Measurements from ENCODE around the gene SPEG.

SPEG gene

DNA sequence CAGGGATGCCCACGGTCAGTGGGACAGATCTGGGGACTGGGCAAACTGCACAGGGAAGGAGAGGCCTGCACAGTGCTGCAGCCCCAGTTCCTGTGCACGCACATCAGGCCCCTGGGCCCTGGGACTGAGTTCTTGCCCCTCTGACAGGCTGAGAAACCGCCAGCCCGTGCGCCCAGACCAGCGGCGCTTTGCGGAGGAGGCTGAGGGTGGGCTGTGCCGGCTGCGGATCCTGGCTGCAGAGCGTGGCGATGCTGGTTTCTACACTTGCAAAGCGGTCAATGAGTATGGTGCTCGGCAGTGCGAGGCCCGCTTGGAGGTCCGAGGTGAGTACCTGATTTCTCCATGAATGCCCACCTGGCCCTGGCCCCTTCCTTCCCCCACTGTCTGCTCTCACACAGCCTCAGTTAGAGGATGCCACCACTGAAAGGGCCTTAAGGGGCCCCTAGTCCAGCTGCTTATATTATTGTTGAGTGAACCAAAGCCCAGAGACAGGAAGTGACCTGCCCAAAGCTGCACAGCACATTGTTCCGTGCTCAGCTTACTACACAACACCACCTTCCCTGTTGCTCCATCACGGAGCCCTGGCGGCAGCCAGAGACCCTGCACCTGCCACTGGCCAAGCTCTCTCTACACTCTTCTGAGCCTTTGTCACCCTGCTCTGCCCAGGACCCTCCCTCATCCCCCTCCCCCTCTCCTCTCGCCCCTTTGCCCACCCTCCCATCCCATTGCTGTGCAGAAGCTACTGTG is 29.8 kb downstream of the SPEG start:
- DNase-seq = no peak

DNA sequence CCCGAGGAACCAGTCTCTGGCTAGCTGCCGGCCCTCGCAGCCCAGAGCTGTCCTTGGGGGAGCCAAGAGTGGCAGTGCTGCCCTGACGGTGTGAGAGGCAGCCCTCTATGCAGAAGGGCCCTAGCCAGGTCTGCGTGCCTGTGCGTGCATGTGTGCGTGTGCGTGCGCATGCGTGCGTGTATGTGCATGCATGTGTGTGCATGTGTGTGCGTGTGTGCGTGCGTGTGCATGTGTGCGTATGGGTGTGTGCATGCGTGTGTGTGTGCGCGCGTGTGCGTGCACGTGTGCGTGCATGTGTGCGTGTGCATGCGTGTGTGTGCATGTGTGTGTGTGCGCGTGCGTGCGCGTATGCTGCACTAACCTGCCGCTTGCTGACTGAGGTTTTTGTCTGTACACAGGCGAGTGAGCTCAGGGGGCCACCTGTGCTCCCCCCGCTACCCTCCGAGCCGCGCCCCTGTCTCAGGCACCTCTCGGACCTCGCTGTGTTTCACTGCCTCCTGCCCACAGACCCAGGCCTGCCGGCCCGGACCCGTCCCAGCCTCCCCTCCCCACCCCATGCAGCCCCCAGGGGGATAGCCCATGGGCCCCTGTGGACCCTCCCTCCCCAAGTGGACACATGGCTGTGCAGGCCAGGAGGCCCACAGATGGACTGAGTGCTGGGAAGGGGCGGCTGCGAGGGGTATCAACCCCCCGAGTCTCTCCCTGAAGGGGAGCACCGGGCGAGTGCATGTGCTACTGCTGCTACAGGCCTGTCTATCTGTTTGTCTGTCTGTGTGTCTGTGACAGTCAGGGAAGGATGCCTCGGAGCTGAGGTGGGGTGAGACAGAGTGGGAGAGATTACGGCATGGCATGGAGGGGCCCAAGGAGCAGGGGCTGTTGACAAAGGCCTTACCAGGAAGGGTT is 31.3 kb downstream of the SPEG start:
- no peak for DNase-seq

DNA sequence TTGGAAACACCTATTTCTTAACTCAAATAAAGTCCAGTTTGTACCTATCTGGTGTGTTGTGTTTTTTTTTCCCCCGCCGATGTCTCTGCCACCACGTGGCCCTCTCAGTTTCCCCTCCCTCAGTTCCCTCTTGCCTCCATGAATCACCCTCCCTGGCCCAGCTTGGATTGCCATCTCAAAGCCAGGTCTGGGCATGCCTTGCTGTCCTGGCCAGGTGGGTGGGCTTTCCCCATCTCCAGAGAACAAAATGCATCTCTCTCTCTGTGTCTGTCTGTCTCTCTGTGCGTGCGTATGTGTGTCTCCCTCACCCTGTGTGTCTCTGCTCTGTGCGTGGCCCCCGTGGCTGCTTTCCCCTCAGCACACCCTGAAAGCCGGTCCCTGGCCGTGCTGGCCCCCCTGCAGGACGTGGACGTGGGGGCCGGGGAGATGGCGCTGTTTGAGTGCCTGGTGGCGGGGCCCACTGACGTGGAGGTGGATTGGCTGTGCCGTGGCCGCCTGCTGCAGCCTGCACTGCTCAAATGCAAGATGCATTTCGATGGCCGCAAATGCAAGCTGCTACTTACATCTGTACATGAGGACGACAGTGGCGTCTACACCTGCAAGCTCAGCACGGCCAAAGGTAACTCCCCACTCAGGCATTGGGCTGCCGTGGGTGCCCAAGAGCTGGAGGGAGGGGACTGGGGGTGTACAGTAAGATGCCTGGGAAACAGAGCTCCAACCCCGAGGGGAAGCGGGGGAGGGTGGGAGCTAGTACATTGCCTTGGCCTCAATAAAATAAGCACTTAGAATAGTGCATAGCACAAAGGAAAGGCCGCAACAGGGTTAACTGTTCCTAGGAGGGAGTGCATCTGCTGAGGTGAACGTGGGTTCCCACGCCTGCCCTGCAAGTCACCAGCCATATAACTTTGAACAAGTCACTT is 32.4 kb downstream of the SPEG start:
- DNase-seq = no peak

DNA sequence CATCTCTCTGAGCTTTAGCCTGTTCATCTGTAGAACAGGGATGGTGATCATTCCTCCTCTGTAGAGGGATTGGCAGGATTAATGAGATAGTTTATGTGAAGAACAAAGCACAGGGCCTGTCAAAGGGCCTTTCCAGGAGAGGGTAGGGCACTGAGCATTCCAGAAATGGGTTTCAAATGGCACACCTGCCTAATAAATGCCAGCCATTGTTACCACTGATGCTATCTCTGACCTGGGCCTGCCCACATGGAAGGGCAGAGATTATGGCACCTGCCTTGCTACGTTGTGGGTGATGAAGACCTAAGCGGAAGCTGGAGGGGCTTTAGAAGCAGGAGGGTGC is 33.1 kb downstream of the SPEG start:
- no peak for DNase-seq

DNA sequence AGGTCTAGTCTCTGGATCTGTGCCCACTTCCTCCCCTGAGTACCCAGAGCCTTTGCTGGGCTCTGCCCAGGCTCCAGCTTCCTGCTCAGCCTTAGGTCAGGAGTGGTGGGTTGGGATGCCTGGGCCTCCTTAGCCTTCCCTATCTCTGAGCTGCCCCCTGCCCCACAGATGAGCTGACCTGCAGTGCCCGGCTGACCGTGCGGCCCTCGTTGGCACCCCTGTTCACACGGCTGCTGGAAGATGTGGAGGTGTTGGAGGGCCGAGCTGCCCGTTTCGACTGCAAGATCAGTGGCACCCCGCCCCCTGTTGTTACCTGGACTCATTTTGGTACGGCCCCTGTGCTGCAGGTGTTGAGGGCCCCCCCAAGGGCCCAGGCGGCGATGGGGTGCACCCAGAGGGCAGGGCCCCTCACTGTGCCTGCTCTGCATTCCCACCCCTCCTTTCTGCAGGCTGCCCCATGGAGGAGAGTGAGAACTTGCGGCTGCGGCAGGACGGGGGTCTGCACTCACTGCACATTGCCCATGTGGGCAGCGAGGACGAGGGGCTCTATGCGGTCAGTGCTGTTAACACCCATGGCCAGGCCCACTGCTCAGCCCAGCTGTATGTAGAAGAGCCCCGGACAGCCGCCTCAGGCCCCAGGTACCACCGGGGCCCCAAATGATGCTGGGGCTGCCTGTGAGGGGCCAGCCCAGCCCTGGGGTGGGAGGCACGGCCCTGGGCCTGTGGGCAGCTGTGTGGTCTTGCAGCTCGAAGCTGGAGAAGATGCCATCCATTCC is 34.0 kb downstream of the SPEG start:
- no peak for DNase-seq

DNA sequence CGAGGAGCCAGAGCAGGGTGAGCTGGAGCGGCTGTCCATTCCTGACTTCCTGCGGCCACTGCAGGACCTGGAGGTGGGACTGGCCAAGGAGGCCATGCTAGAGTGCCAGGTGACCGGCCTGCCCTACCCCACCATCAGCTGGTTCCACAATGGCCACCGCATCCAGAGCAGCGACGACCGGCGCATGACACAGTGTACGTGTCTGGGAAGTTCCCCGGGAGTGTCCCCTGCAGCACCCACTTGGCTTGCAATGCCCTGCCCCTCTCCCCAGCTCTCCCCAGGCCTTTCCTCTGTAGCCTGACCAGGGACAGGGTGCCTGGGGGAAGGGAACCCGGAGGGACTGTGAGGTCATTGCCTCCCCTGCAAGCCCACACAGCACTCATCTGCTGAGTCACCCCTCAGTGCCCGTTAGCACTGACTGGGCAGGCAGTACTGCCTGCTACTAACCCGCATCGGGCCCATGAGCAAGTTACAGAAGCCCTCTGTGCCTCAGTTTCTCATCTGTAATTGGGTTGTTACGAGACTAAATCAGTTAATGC is 34.6 kb downstream of the SPEG start:
- DNase-seq = no peak

DNA sequence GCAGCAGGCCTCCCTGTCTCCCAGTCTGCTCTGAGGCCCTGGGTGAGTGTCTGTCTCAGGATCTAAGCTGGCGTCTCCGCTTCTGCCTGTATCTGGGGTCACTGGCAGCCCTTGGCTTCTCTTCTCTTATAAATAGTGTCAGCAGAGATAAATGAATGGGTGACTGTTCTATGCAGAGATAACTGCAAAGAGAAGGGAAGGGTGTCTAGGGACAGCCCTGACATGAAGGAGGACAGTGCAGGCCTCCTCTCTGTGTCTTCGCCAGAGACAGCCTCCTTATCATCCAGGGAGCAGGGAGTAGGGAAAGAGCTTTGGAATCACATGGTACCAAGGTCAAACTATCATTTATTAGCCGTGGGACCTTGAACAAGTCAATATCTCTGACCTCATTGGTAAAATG is 35.8 kb downstream of the SPEG start:
- DNase-seq = no peak

DNA sequence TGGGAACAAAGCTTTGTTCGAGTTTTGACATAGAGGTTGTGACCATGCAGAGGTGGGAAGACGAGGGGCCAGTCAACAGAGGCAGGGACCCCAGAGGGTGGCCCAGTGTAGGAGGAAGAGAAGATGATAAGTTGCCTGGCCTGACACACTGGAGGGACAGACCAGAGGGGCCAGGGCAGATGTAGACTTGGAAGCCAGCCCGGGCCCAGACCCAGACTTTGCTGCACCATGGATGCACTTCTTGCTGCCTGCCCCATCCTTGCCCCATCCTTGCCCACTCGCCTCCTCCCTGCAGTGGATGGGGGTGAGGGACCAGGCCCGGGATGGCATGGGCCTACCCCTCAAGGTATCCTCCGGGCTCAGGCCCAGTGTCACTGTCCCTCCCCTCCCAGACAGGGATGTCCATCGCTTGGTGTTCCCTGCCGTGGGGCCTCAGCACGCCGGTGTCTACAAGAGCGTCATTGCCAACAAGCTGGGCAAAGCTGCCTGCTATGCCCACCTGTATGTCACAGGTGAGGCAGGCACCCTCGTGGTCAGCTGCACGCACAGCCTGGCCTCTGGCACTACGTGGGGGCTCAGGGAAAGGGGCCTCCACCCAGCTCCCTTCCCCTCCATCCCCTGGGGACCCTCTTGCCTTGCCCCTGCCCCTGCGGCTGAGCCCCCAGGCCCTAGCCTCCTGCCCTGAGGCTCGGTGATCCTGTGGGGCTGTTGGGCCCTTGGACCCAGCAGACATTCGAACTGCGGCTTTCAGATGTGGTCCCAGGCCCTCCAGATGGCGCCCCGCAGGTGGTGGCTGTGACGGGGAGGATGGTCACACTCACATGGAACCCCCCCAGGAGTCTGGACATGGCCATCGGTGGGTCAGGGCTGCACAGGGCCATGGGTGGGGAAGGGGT is 37.1 kb downstream of the SPEG start:
- DNase-seq = no peak

DNA sequence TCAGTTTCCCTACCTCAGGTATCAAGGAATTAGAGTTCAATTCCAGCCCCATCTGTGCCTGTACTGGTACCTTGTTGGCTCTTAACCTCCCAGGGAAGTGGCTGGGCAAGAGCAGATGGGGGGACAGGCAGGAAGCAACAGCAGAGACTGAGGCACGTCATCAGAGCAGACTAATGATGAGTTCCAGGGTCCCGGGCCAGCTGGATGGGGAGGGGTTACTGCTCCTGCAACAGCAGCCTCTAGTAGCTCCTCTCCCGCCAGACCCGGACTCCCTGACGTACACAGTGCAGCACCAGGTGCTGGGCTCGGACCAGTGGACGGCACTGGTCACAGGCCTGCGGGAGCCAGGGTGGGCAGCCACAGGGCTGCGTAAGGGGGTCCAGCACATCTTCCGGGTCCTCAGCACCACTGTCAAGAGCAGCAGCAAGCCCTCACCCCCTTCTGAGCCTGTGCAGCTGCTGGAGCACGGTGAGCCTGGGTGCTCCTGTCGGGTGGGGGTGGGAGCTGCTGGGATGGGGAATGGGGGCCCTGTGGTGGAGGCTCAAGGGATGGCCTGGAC is 38.1 kb downstream of the SPEG start:
- DNase-seq = no peak

DNA sequence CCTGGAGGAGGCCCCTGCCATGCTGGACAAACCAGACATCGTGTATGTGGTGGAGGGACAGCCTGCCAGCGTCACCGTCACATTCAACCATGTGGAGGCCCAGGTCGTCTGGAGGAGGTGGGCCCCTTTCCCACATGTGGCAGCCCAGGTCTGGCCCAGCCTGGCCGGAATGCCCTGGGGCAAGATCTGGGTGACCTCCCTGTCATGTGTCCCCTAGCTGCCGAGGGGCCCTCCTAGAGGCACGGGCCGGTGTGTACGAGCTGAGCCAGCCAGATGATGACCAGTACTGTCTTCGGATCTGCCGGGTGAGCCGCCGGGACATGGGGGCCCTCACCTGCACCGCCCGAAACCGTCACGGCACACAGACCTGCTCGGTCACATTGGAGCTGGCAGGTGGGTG is 38.9 kb downstream of the SPEG start:
- DNase-seq = no peak

DNA sequence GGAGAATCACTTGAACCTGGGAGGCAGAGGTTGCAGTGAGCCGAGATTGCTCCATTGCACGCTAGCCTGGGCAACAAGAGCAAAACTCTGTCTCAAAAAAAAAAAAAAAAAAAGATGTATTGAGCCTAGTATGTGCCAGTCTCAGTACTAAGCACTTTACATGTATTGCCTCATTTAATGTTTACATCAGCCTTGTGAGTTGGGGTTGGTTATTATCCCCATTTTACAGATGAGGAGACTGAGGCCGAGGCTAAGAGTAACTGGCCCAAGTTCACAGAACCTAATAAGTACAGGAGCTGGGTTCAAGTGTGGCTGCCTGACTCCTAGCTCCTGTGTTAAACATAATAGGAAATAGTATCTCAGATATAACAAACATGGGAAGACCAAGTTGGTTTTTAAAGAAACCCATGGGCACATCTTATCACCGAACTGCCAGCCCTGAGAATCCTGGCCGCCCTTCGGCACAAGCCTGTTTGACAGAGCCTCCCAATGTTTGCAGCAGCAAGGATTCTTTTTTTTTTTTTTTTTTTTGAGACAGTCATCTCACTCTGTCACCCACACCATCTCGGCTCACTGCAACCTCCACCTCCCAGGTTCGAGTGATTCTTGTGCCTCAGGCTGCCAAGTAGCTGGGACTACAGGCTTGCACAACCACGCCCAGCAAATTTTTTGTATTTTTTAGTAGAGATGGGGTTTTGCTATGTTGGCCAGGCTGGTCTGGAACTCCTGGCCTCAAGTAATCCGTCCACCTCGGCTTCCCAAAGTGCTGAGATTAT is 39.8 kb downstream of the SPEG start:
- no peak for DNase-seq

DNA sequence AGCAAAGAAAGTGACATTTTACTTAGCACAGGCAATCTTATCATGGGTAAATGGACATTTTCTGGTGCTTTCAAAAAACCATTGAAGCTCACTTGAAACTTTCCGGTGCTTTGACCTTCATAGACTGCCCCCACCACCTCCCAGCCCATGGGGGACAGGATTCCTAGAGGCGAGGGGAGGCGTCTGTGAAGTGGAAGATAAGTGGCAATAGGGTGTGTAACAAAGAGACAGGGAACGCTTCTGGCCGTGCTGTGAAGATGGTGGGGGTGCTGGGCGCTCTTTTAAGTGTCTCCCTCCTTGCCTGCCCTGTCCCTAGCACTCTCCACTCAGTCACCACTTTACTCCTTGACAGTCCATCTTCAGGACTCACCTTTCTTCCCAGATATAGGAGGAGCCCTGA is 40.6 kb downstream of the SPEG start:
- DNase-seq = no peak

DNA sequence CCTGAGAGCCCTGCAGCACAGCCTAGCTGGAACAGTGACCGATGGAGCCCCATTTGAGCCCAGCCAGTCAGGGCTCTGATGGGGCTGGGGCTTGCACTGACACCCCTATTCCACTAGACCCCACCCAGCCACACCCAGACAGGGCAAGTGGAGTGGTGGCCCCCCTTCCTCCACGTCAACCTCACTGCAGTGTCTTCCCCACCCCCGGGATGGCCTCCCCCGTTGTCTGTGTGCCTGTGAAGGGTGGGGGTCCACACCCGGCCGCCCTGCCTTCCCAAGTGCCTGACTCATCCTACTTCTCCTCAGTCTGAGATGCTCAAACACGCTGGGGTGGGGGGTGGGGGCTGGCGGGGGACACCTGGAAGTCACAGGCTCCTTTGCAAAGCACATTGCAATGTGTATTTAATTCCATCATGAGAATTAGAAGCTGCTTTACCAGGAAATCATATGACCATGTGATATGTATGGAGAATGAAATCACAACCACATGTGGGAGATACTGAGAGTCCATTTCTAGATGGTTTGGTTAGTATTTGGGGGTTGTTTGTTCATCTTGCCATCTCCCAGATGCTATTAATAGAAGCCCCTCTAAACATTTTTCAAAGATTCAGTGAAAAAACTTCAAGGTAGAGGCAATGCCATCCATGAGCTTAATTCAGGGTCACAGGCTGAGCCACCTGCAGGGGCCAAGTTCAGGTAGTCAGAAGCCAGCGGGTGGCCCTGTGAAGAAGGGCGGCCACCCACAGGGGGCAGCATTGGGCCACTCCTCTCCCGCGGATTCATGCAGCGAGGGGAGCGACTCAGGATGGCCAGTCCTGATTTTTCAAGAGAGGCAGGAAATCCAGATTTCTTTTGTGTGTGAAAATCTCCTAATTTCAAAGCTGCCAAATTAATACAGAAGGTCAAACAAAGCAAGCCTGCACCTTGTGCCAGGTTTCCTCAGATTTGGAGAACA is 41.3 kb downstream of the SPEG start:
- no peak for DNase-seq

DNA sequence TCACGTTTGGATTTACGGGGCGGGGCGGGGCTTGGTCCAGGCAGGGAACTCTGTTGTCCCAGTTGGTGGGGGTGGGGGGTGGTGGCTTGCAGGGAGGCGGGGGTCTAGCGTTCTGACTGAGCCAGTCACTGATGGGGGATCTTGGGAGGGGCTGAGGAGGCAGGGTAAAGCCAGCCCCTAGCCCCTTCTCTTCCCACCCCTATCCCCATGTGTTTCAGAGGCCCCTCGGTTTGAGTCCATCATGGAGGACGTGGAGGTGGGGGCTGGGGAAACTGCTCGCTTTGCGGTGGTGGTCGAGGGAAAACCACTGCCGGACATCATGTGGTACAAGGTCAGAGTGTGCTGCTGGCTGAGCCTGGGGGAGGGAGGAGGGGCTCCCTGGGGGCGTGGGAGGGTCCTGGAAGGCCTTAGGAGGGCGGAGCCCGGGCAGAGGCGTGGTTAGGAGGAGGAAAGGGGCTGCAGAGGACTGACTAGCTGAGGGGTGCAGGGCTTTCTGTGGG is 42.1 kb downstream of the SPEG start:
- no peak for DNase-seq

DNA sequence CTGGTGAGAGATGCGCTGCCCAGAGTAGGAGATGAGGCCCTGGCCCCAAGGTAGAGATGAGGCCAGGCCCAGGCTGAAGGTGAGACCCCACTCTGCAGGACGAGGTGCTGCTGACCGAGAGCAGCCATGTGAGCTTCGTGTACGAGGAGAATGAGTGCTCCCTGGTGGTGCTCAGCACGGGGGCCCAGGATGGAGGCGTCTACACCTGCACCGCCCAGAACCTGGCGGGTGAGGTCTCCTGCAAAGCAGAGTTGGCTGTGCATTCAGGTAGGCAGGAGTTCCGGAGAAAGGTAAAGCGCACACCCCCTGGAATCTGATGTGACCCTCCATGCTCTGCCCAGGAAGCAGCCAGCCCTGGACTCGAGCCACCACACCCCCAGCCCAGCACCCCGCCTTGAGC is 42.5 kb downstream of the SPEG start:
- no peak for DNase-seq

DNA sequence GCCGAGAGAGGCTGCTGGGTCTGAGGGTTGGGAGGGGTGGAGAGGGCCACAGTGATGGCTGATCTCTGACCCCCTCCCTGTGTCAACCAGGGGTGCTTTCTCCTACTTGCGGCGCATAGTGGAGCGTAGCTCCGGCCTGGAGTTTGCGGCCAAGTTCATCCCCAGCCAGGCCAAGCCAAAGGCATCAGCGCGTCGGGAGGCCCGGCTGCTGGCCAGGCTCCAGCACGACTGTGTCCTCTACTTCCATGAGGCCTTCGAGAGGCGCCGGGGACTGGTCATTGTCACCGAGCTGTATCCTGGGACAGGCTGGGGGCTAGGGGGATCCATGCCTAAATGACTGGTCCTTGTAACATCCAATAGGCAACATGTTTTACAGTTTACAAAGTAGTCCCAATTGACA is 43.2 kb downstream of the SPEG start:
- no peak for DNase-seq

DNA sequence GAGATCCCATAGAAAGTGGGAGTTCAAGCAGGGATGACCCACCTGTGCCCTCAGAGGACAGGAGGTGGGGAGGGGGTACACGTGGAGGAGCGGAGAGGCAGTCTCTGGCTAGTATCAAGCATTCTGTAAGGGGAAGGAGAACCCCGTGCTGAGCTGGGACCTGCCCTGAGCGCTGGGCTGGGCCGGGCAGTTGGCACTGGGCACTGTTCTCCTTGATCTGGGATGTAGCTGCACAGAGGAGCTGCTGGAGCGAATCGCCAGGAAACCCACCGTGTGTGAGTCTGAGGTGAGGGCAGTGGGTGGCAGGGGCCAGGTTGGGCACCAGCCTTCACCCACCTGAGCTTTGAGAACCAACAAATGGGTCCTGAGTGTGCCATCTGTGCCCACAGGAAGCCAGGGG is 44.3 kb downstream of the SPEG start:
- DNase-seq = no peak

DNA sequence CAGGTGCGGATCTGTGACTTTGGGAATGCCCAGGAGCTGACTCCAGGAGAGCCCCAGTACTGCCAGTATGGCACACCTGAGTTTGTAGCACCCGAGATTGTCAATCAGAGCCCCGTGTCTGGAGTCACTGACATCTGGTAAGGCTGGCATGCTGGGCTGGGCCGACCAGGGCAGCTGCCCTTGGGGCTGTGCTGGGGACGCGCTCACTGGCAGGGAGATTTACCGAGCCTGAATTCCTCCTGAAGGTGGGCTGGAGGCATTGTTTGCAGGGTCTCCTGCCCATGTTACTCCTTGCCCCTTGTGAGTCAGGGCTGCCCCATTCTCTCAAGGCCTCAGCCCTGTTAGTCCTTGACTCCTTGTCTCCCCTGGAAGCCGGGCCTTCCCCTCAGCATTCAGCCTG is 45.4 kb downstream of the SPEG start:
- DNase-seq = no peak
